Ishikawa (cell line): Measurements from ENCODE around the gene FRMPD4.

Experiments used
- CREB1 ChIP-seq: IDR thresholded peaks from 2 replicates; pipeline ENCODE4 v1.6.1; 2012; ENCODE audit warnings: low read depth
- EP300 ChIP-seq: IDR thresholded peaks from 2 replicates; pipeline ENCODE4 v1.6.1; 2012; ENCODE audit warnings: borderline replicate concordance
- FOXM1 ChIP-seq: IDR thresholded peaks from 2 replicates; pipeline ENCODE4 v1.6.1; 2012; ENCODE audit warnings: low read depth, borderline replicate concordance
- NFIC ChIP-seq: IDR thresholded peaks from 2 replicates; pipeline ENCODE4 v1.6.1; 2012
- RAD21 ChIP-seq: IDR thresholded peaks from 2 replicates; pipeline ENCODE4 v1.6.1; 2012; ENCODE audit warnings: low read depth
- TAF1 ChIP-seq: IDR thresholded peaks from 2 replicates; pipeline ENCODE4 v1.6.1; 2012; ENCODE audit warnings: low read depth, mild to moderate bottlenecking
- TCF12 ChIP-seq: IDR thresholded peaks from 2 replicates; pipeline ENCODE4 v1.6.1; 2012; ENCODE audit warnings: low read depth
- ZBTB7A ChIP-seq: IDR thresholded peaks from 2 replicates; pipeline ENCODE4 v1.6.1; 2012; ENCODE audit warnings: low read depth
- TF ChIP-seq, protein P1 (sequence below): IDR thresholded peaks from 2 replicates; pipeline ENCODE4 v1.6.1; 2012
- TF ChIP-seq, protein P2 (sequence below): IDR thresholded peaks from 2 replicates; pipeline ENCODE4 v1.6.1; 2012
- TF ChIP-seq, protein P3 (sequence below): IDR thresholded peaks from 2 replicates; pipeline ENCODE4 v1.6.1; 2012; ENCODE audit warnings: low read depth, mild to moderate bottlenecking

DNA sequence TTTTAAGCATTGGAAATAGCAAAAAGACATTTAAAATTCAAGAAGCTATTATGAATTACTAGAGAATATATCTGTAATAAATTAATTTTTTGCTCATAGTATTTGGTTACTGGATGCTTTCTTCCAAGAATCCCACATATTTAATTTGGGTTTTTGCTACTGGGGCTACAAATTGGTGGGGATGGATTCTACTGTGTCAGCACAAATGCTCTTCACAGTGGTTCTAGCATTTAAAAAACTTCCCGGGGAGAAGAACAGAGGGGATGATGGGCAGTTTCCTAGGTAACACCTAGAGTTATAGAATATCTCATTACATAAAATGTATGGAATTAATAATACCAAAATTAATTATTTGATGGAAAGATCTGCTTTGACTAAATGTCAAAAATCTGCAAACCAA lies 584.0 kb downstream of the FRMPD4 start:
- TF ChIP-seq RAD21 = no peak
- TF ChIP-seq FOXM1 = no peak
- TF ChIP-seq, protein P1, sequence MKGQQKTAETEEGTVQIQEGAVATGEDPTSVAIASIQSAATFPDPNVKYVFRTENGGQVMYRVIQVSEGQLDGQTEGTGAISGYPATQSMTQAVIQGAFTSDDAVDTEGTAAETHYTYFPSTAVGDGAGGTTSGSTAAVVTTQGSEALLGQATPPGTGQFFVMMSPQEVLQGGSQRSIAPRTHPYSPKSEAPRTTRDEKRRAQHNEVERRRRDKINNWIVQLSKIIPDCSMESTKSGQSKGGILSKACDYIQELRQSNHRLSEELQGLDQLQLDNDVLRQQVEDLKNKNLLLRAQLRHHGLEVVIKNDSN = no peak
- no peak for TF ChIP-seq TAF1
- no peak for TF ChIP-seq ZBTB7A
- no peak for TF ChIP-seq CREB1
- no peak for TF ChIP-seq NFIC
- no peak for TF ChIP-seq EP300
- TF ChIP-seq TCF12 = no peak
- TF ChIP-seq, protein P2, sequence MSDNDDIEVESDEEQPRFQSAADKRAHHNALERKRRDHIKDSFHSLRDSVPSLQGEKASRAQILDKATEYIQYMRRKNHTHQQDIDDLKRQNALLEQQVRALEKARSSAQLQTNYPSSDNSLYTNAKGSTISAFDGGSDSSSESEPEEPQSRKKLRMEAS = no peak
- TF ChIP-seq, protein P3, sequence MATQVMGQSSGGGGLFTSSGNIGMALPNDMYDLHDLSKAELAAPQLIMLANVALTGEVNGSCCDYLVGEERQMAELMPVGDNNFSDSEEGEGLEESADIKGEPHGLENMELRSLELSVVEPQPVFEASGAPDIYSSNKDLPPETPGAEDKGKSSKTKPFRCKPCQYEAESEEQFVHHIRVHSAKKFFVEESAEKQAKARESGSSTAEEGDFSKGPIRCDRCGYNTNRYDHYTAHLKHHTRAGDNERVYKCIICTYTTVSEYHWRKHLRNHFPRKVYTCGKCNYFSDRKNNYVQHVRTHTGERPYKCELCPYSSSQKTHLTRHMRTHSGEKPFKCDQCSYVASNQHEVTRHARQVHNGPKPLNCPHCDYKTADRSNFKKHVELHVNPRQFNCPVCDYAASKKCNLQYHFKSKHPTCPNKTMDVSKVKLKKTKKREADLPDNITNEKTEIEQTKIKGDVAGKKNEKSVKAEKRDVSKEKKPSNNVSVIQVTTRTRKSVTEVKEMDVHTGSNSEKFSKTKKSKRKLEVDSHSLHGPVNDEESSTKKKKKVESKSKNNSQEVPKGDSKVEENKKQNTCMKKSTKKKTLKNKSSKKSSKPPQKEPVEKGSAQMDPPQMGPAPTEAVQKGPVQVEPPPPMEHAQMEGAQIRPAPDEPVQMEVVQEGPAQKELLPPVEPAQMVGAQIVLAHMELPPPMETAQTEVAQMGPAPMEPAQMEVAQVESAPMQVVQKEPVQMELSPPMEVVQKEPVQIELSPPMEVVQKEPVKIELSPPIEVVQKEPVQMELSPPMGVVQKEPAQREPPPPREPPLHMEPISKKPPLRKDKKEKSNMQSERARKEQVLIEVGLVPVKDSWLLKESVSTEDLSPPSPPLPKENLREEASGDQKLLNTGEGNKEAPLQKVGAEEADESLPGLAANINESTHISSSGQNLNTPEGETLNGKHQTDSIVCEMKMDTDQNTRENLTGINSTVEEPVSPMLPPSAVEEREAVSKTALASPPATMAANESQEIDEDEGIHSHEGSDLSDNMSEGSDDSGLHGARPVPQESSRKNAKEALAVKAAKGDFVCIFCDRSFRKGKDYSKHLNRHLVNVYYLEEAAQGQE = no peak
